Measurements from ENCODE around the gene PIK3C3.

PIK3C3 gene

GRCh38 chr18:41917181-41917580 is 37.9 kb upstream of the PIK3C3 start:
- Histone ChIP-seq H3K4me3 (ENCODE audit: low read length) (no peak overlapping the region), H3K9me2 (replicated peaks; ENCODE audit: control insufficient read depth, low read length) (no peaks in the 10 kb centered on the region), H3K27me3 (ENCODE audit: control insufficient read depth, low read length) (no peaks in the 10 kb centered on the region), H3K9me3 (ENCODE audit: control insufficient read depth, insufficient read depth, low read length) (no peaks in the 10 kb centered on the region), H3K4me1 (ENCODE audit: control insufficient read depth, low read length) (no peaks in the 10 kb centered on the region), H4K20me1 (ENCODE audit: control insufficient read depth, insufficient read depth, low read depth, low read length) (no peaks in the 10 kb centered on the region), H3K79me2 (ENCODE audit: control insufficient read depth, low read length) (no peaks in the 10 kb centered on the region), H3K36me3 (ENCODE audit: control insufficient read depth, low read length) (no peaks in the 10 kb centered on the region), H3K4me2 (ENCODE audit: low read length) (no peak overlapping the region), H3F3A (ENCODE audit: control insufficient read depth, insufficient read depth) (no peaks in the 10 kb centered on the region), H3K27ac (ENCODE audit: low read depth, low read length) (no peak overlapping the region)
- TF ChIP-seq EZH2phosphoT487 (IDR thresholded peaks at IDR 0.05; ENCODE audit: borderline replicate concordance, low read length) (no peak), CTCF (IDR thresholded peaks at IDR 0.05; ENCODE audit: low read depth, low read length, poor library complexity, severe bottlenecking) (no peak)

DNA sequence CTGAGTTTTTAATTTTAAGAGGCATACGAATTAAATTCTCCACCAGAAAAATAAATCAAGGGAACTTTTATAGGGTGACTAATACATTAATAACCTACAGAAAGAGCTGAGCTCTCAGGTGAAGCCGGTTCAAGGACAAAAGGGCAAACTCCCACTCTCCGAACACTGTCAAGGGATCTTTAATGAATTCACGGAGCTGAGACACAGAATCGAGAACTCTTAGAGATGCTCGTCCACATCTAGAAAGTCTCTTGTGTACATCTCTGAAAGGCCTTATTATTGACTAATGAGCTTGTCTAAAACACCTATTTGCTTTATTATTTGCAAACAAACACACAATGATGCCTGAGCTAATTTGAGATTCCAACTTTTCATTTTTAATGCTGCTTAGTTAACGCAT is 33.3 kb upstream of the PIK3C3 start:
- Histone ChIP-seq H3K4me2 (ENCODE audit: low read length) (no peak overlapping the region), H3K4me1 (ENCODE audit: control insufficient read depth, low read length) (no peaks in the 10 kb centered on the region), H3F3A (ENCODE audit: control insufficient read depth, insufficient read depth) (no peaks in the 10 kb centered on the region), H3K27me3 (ENCODE audit: control insufficient read depth, low read length) (no peaks in the 10 kb centered on the region), H3K27ac (ENCODE audit: low read depth, low read length) (no peak overlapping the region), H3K79me2 (ENCODE audit: control insufficient read depth, low read length) (no peaks in the 10 kb centered on the region), H3K9me3 (ENCODE audit: control insufficient read depth, insufficient read depth, low read length) (no peaks in the 10 kb centered on the region), H3K4me3 (ENCODE audit: low read length) (no peak overlapping the region), H4K20me1 (ENCODE audit: control insufficient read depth, insufficient read depth, low read depth, low read length) (no peaks in the 10 kb centered on the region), H3K9me2 (replicated peaks; ENCODE audit: control insufficient read depth, low read length) (no peaks in the 10 kb centered on the region), H3K36me3 (ENCODE audit: control insufficient read depth, low read length) (no peaks in the 10 kb centered on the region)
- TF ChIP-seq CTCF (IDR thresholded peaks at IDR 0.05; ENCODE audit: low read depth, low read length, poor library complexity, severe bottlenecking), result no peak
- TF ChIP-seq EZH2phosphoT487 (IDR thresholded peaks at IDR 0.05; ENCODE audit: borderline replicate concordance, low read length), result no peak

DNA sequence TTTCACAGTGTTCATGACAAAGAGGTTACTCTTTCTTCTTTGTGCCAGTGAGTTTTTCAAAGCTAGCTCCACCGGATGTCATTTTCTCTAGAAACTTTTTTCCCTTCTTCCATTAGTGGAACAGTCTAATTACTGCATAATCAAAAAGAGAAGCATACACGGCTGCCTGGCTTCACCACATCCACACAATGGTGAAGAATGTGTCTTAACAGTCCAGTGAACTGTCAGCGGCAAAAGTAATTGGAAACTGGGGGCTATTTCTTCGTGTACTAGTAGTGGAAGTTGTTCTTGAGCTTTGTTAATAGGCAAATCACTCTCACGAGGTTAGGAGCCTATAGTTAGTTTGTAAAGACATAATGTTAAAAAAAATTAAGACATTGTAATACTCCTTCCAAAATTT is 32.9 kb upstream of the PIK3C3 start:
- H4K20me1 ChIP-seq (ENCODE audit: control insufficient read depth, insufficient read depth, low read depth, low read length), result no peaks in the 10 kb centered on the region
- no peak for TF ChIP-seq CTCF (IDR thresholded peaks at IDR 0.05; ENCODE audit: low read depth, low read length, poor library complexity, severe bottlenecking)
- TF ChIP-seq EZH2phosphoT487 (IDR thresholded peaks at IDR 0.05; ENCODE audit: borderline replicate concordance, low read length), result no peak
- H3K4me1 ChIP-seq (ENCODE audit: control insufficient read depth, low read length), result no peaks in the 10 kb centered on the region
- no peaks in the 10 kb centered on the region for H3K79me2 ChIP-seq (ENCODE audit: control insufficient read depth, low read length)
- H3K27me3 ChIP-seq (ENCODE audit: control insufficient read depth, low read length), result no peaks in the 10 kb centered on the region
- no peaks in the 10 kb centered on the region for H3K36me3 ChIP-seq (ENCODE audit: control insufficient read depth, low read length)
- no peak overlapping the region for H3K4me2 ChIP-seq (ENCODE audit: low read length)
- no peak overlapping the region for H3K27ac ChIP-seq (ENCODE audit: low read depth, low read length)
- no peaks in the 10 kb centered on the region for H3K9me2 ChIP-seq (replicated peaks; ENCODE audit: control insufficient read depth, low read length)
- no peaks in the 10 kb centered on the region for H3K9me3 ChIP-seq (ENCODE audit: control insufficient read depth, insufficient read depth, low read length)
- no peak overlapping the region for H3K4me3 ChIP-seq (ENCODE audit: low read length)
- no peaks in the 10 kb centered on the region for H3F3A ChIP-seq (ENCODE audit: control insufficient read depth, insufficient read depth)

DNA sequence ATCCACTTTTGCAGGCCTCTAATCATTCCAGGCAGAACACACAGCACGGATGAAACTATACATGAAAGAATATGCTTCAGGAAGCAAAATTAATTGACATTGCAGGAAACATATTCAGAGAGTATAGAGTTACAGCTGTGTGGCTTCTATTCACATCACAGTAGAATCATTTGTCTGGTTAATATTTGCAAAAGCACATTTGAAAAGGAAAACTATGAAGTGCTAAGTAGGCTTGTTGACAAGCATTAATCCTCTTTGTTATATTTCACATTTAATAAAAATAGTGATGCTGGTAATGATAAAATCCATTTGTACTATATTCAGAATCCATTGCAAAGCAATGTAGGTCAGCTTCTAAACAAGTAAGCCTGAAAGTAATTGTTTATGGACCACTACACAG is 32.2 kb upstream of the PIK3C3 start:
- Histone ChIP-seq H3K36me3 (ENCODE audit: control insufficient read depth, low read length) (no peaks in the 10 kb centered on the region), H3F3A (ENCODE audit: control insufficient read depth, insufficient read depth) (no peaks in the 10 kb centered on the region), H3K27me3 (ENCODE audit: control insufficient read depth, low read length) (no peaks in the 10 kb centered on the region), H3K4me1 (ENCODE audit: control insufficient read depth, low read length) (no peaks in the 10 kb centered on the region), H3K27ac (ENCODE audit: low read depth, low read length) (no peak overlapping the region), H3K4me3 (ENCODE audit: low read length) (no peak overlapping the region), H3K4me2 (ENCODE audit: low read length) (no peak overlapping the region), H3K79me2 (ENCODE audit: control insufficient read depth, low read length) (no peaks in the 10 kb centered on the region), H3K9me2 (replicated peaks; ENCODE audit: control insufficient read depth, low read length) (no peaks in the 10 kb centered on the region), H4K20me1 (ENCODE audit: control insufficient read depth, insufficient read depth, low read depth, low read length) (no peaks in the 10 kb centered on the region), H3K9me3 (ENCODE audit: control insufficient read depth, insufficient read depth, low read length) (no peaks in the 10 kb centered on the region)
- TF ChIP-seq EZH2phosphoT487 (IDR thresholded peaks at IDR 0.05; ENCODE audit: borderline replicate concordance, low read length) (no peak), CTCF (IDR thresholded peaks at IDR 0.05; ENCODE audit: low read depth, low read length, poor library complexity, severe bottlenecking) (no peak)
